C4-2B (cell line): ENCODE measurements around the gene AIFM2.

Experiments
- CTCF ChIP-seq: fragments of 450-650 bp; conservative IDR thresholded peaks from 2 replicates; pipeline ENCODE4 v1.5.1; 2017; ENCODE audit warnings: mild to moderate bottlenecking
- ZFX ChIP-seq: fragments of 450-650 bp; IDR thresholded peaks from 2 replicates; pipeline ENCODE4 v1.6.1; 2017

GRCh38 chr10:70121281-70121949 lies 11.2 kb downstream of the AIFM2 start:
- no peak for TF ChIP-seq CTCF
- no peak for TF ChIP-seq ZFX
